ENCODE data around the gene TMX3. TPM values are rescaled to one million over a fixed set of nuclear protein-coding genes. Genes with fewer than 3 reads are reported as not detected.
A peak's percentile ranks its signal among the peaks of the same experiment; 100 is the strongest.

Gene TMX3
- total RNA-seq, 4 donors from 2014 or later = 38.4 to 72.2 (median 48.8) TPM

GRCh38 chr18:68724021-68724420 is 9.1 kb upstream of the TMX3 start:
- WGBS, 2 donors = 92 to 93% methylated on average over 4 of the region's 4 CpGs

GRCh38 chr18:68723539-68723938 is 8.6 kb upstream of the TMX3 start:
- DNase-seq = no peak
- WGBS, 2 donors = 95 to 97% methylated on average over 3 of the region's 3 CpGs

More at GRCh38 chr18:68724021-68724420, 9.1 kb upstream of the TMX3 start:
- Histone ChIP-seq H3K36me3 (no peaks in the 10 kb centered on the region), H3K27ac (no peak overlapping the region), H3K9me3 (no peaks in the 10 kb centered on the region), H3K27me3 (no peaks in the 10 kb centered on the region), H3K4me3 (replicated peaks in 1 of 3) (no peak overlapping the region), H3K4me1 (no peaks in the 10 kb centered on the region)
- no peak for TF ChIP-seq POLR2A (IDR thresholded peaks at IDR 0.05)
- no peak for TF ChIP-seq CTCF (IDR thresholded peaks at IDR 0.05)
- intact Hi-C loops (cut with DNase I) = no loop called here
- no peak for DNase-seq

GRCh38 chr18:68722821-68723220 is 7.9 kb upstream of the TMX3 start:
- WGBS, 2 donors = 87 to 100% methylated on average over 1 of the region's 1 CpG
- intact Hi-C loops (cut with DNase I) = no loop called here
- H3K36me3 ChIP-seq = no peaks in the 10 kb centered on the region
- H3K4me1 ChIP-seq = no peaks in the 10 kb centered on the region
- H3K9me3 ChIP-seq = no peaks in the 10 kb centered on the region
- DNase-seq = no peak
- no peak overlapping the region for H3K4me3 ChIP-seq (replicated peaks in 1 of 3)
- H3K27ac ChIP-seq = no peak overlapping the region
- H3K27me3 ChIP-seq = no peaks in the 10 kb centered on the region
- TF ChIP-seq POLR2A (IDR thresholded peaks at IDR 0.05) (no peak), CTCF (IDR thresholded peaks at IDR 0.05) (no peak)

More at GRCh38 chr18:68723539-68723938, 8.6 kb upstream of the TMX3 start:
- TF ChIP-seq CTCF (IDR thresholded peaks at IDR 0.05) (no peak), POLR2A (IDR thresholded peaks at IDR 0.05) (no peak)
- H3K36me3 ChIP-seq = no peaks in the 10 kb centered on the region
- H3K27ac ChIP-seq = no peak overlapping the region
- intact Hi-C loops (cut with DNase I) = no loop called here
- H3K9me3 ChIP-seq = no peaks in the 10 kb centered on the region
- no peaks in the 10 kb centered on the region for H3K27me3 ChIP-seq
- H3K4me1 ChIP-seq = no peaks in the 10 kb centered on the region
- H3K4me3 ChIP-seq (replicated peaks in 1 of 3) = no peak overlapping the region

GRCh38 chr18:68721681-68722583 is 7.0 kb upstream of the TMX3 start:
- H3K9me3 ChIP-seq = no peaks in the 10 kb centered on the region
- H3K27ac ChIP-seq = peak overlapping the region; percentile 28 to 61 (median 48)
- no peak overlapping the region for H3K4me3 ChIP-seq (replicated peaks in 1 of 3)
- intact Hi-C loops (cut with DNase I) = no loop called here
- no peak for TF ChIP-seq POLR2A (IDR thresholded peaks at IDR 0.05)
- TF ChIP-seq CTCF (IDR thresholded peaks at IDR 0.05) = no peak
- 69% methylated on average over 8 of the region's 8 CpGs for WGBS, 2 donors
- DNase-seq = no peak
- H3K27me3 ChIP-seq = no peaks in the 10 kb centered on the region
- H3K36me3 ChIP-seq = no peaks in the 10 kb centered on the region
- H3K4me1 ChIP-seq = no peaks in the 10 kb centered on the region

- Histone ChIP-seq H3K36me3 (peaks cover 11 to 12% of the 10 kb centered on the region in 2 donors), H3K4me1 (peaks cover 10 to 15% of the 10 kb centered on the region in 2 donors), H3K27me3 (no peaks in the 10 kb centered on the region), H3K9me3 (no peaks in the 10 kb centered on the region), H3K4me3 (replicated peaks in 1 of 3) (peak overlapping the region; percentile 87 to 99 (median 89)), H3K27ac (peak overlapping the region; percentile 52 to 66 (median 56))
- intact Hi-C loops (cut with DNase I) = no loop called here
- WGBS, 2 donors = 0 to 1% methylated on average over 12 to 14 of the region's 14 CpGs
- DNase-seq = peak in 1 of 2 donors; percentile 2
- no peak for TF ChIP-seq CTCF (IDR thresholded peaks at IDR 0.05)
- no peak for TF ChIP-seq POLR2A (IDR thresholded peaks at IDR 0.05)
Measured at GRCh38 chr18:68714366-68714711, 569 bp downstream of the TMX3 start.

Data from thyroid gland (tissue), 4 donors.